H9 (cell line): ENCODE results near the gene BAG5. TPM values are rescaled to one million over a fixed set of nuclear protein-coding genes. Genes with fewer than 3 reads are reported as not detected.
A peak's percentile ranks its signal among the peaks of the same experiment; 100 is the strongest.

Source experiments
- DNase-seq: peaks from one replicate; pipeline ENCODE4 v3.0.0-alpha.2; 2017
- H2AFZ ChIP-seq: one replicate; pipeline ENCODE4 v1.6.1; 2013; ENCODE audit warnings: mild to moderate bottlenecking, low read length, control low read depth, moderate library complexity
- H2AK5ac ChIP-seq: 2 replicates; pipeline ENCODE4 v1.6.1; 2013; ENCODE audit warnings: low read length, control low read depth, mixed read lengths; ENCODE audit not compliant: insufficient read length
- H2BK120ac ChIP-seq: one replicate; pipeline ENCODE4 v1.6.1; 2013; ENCODE audit warnings: low read depth, mild to moderate bottlenecking, low read length, control low read depth, inconsistent platforms; ENCODE audit not compliant: poor library complexity, severe bottlenecking
- H2BK12ac ChIP-seq: 2 replicates; pipeline ENCODE4 v1.6.1; 2013; ENCODE audit warnings: low read length, control low read depth, mixed read lengths, low read depth; ENCODE audit not compliant: insufficient read length
- H2BK15ac ChIP-seq: 2 replicates; pipeline ENCODE4 v1.6.1; 2013; ENCODE audit warnings: low read depth, low read length, control low read depth
- H2BK20ac ChIP-seq: one replicate; pipeline ENCODE4 v1.6.1; 2013; ENCODE audit warnings: low read depth, mild to moderate bottlenecking, low read length, control low read depth, inconsistent platforms; ENCODE audit not compliant: poor library complexity, severe bottlenecking
- H2BK5ac ChIP-seq: 2 replicates; pipeline ENCODE4 v1.6.1; 2013; ENCODE audit warnings: low read length, control low read depth, mixed read lengths; ENCODE audit not compliant: insufficient read length
- H3K14ac ChIP-seq: 2 replicates; pipeline ENCODE4 v1.6.1; 2013; ENCODE audit warnings: low read length, control low read depth; ENCODE audit not compliant: insufficient read depth
- H3K18ac ChIP-seq: 2 replicates; pipeline ENCODE4 v1.6.1; 2013; ENCODE audit warnings: low read depth, mild to moderate bottlenecking, mixed read lengths, low read length, control low read depth; ENCODE audit not compliant: insufficient read length
- H3K23ac ChIP-seq: 2 replicates; pipeline ENCODE4 v1.6.1; 2013; ENCODE audit warnings: low read length, control low read depth, mixed read lengths, low read depth; ENCODE audit not compliant: insufficient read length
- H3K23me2 ChIP-seq: 2 replicates; pipeline ENCODE4 v1.6.1; 2013; ENCODE audit warnings: low read depth, mild to moderate bottlenecking, mixed read lengths, low read length, control low read depth; ENCODE audit not compliant: insufficient read length, poor library complexity, severe bottlenecking
- H3K27ac ChIP-seq: 2 replicates; pipeline ENCODE4 v1.5.1; 2013; ENCODE audit warnings: low read length, control low read depth, mixed read lengths, low read depth; ENCODE audit not compliant: insufficient read length
- H3K27me3 ChIP-seq: 2 replicates; pipeline ENCODE4 v1.6.1; 2013; ENCODE audit warnings: low read length, control low read depth, inconsistent platforms; ENCODE audit not compliant: insufficient read depth
- H3K4ac ChIP-seq: 2 replicates; pipeline ENCODE4 v1.6.1; 2013; ENCODE audit warnings: low read depth, mild to moderate bottlenecking, control low read depth, inconsistent platforms, low read length, moderate library complexity
- H3K4me1 ChIP-seq: 2 replicates; pipeline ENCODE4 v1.6.1; 2013; ENCODE audit warnings: low read length, control low read depth, inconsistent platforms; ENCODE audit not compliant: insufficient read depth
- H3K4me2 ChIP-seq: 2 replicates; pipeline ENCODE4 v1.6.1; 2013; ENCODE audit warnings: low read length, control low read depth, mixed read lengths; ENCODE audit not compliant: insufficient read length, insufficient read depth
- H3K56ac ChIP-seq: 2 replicates; pipeline ENCODE4 v1.6.1; 2013; ENCODE audit warnings: low read depth, mild to moderate bottlenecking, mixed read lengths, low read length, control low read depth; ENCODE audit not compliant: insufficient read length
- H3K79me1 ChIP-seq: 2 replicates; pipeline ENCODE4 v1.6.1; 2013; ENCODE audit warnings: low read depth, mild to moderate bottlenecking, moderate library complexity, low read length, control low read depth, inconsistent platforms; ENCODE audit not compliant: insufficient read depth, poor library complexity, severe bottlenecking
- H3K79me2 ChIP-seq: 2 replicates; pipeline ENCODE4 v1.6.1; 2013; ENCODE audit warnings: low read length, control low read depth, inconsistent platforms; ENCODE audit not compliant: insufficient read depth
- H3K9ac ChIP-seq: 2 replicates; pipeline ENCODE4 v1.6.1; 2013; ENCODE audit warnings: low read length, control low read depth, mixed read lengths; ENCODE audit not compliant: insufficient read length; ENCODE audit errors: extremely low read depth
- H3K9me3 ChIP-seq: one replicate; pipeline ENCODE4 v1.6.1; 2013; ENCODE audit warnings: low read depth, low read length, inconsistent platforms; ENCODE audit not compliant: control insufficient read depth
- H3T11ph ChIP-seq: one replicate; pipeline ENCODE4 v1.6.1; 2013; ENCODE audit warnings: mild to moderate bottlenecking, low read length, control low read depth, inconsistent platforms
- H4K20me1 ChIP-seq: one replicate; pipeline ENCODE4 v1.6.1; 2013; ENCODE audit not compliant: control insufficient read depth, insufficient read length, insufficient read depth
- H4K5ac ChIP-seq: 2 replicates; pipeline ENCODE4 v1.6.1; 2013; ENCODE audit warnings: low read depth, mild to moderate bottlenecking, mixed read lengths, low read length, control low read depth; ENCODE audit not compliant: insufficient read length
- H4K8ac ChIP-seq: replicated peaks from 2 replicates; pipeline ENCODE4 v1.6.1; 2013; ENCODE audit warnings: low read length, control low read depth, mixed read lengths, low read depth; ENCODE audit not compliant: insufficient read length
- H4K91ac ChIP-seq: 2 replicates; pipeline ENCODE4 v1.6.1; 2013; ENCODE audit warnings: low read depth, mild to moderate bottlenecking, moderate library complexity, mixed read lengths, low read length, control low read depth; ENCODE audit not compliant: insufficient read length
- H3K27ac Mint-ChIP-seq, 3 experiments: 2 replicates in 2 of 3; 3 replicates in 1 of 3; pipeline ENCODE4 v1.8.0; 2020 to 2021; ENCODE audit warnings: mixed read lengths in 3 of 3, mild to moderate bottlenecking in 1 of 3, moderate library complexity in 1 of 3
- H3K27me3 Mint-ChIP-seq: 2 replicates; pipeline ENCODE4 v1.8.0; 2021; ENCODE audit warnings: low read depth, mild to moderate bottlenecking, moderate library complexity, mixed read lengths
- H3K36me3 Mint-ChIP-seq, 3 experiments: 2 replicates in 2 of 3; 3 replicates in 1 of 3; pipeline ENCODE4 v1.8.0; 2020 to 2021; ENCODE audit warnings: low read depth in 3 of 3, mixed read lengths in 3 of 3; ENCODE audit not compliant: insufficient read depth in 1 of 3
- H3K4me1 Mint-ChIP-seq, 2 experiments: 2 replicates each; pipeline ENCODE4 v1.8.0; 2020; ENCODE audit warnings: mixed read lengths in 2 of 2
- H3K4me3 Mint-ChIP-seq, 2 experiments: 2 replicates in 1 of 2; 3 replicates in 1 of 2; pipeline ENCODE4 v1.8.0; 2020 to 2021; ENCODE audit warnings: mild to moderate bottlenecking in 2 of 2, mixed read lengths in 2 of 2, moderate library complexity in 1 of 2
- H3K9me3 Mint-ChIP-seq, 2 experiments: 2 replicates in 1 of 2; 3 replicates in 1 of 2; pipeline ENCODE4 v1.8.0; 2020; ENCODE audit warnings: mild to moderate bottlenecking in 2 of 2, mixed read lengths in 2 of 2, moderate library complexity in 1 of 2
- WGBS: extraction: QIAGEN DNeasy Blood & Tissue Kit; methylation state at CpG from one replicate; pipeline ENCODE4 v1.1.7; 2013; ENCODE audit warnings: missing lambda C conversion rate, low lambda C conversion rate, mixed read lengths; ENCODE audit not compliant: insufficient read length; ENCODE audit errors: extremely low coverage; 5-methylcytosine and 5-hydroxymethylcytosine counted together
- total RNA-seq: library from RNA; stranded (reverse); gene quantifications from 2 replicates; pipeline ENCODE4 v1.2.1, GENCODE V29; 2021
- TF ChIP-seq, protein P1 (sequence below): fragments of 200-600 bp; sonication (generic); conservative IDR thresholded peaks from 3 replicates; pipeline ENCODE4 v1.8.0; 2021; ENCODE audit warnings: antibody characterized with exemption, mild to moderate bottlenecking

Gene BAG5
- total RNA-seq, 1 experiment from 2014 or later: 38.0 TPM

DNA sequence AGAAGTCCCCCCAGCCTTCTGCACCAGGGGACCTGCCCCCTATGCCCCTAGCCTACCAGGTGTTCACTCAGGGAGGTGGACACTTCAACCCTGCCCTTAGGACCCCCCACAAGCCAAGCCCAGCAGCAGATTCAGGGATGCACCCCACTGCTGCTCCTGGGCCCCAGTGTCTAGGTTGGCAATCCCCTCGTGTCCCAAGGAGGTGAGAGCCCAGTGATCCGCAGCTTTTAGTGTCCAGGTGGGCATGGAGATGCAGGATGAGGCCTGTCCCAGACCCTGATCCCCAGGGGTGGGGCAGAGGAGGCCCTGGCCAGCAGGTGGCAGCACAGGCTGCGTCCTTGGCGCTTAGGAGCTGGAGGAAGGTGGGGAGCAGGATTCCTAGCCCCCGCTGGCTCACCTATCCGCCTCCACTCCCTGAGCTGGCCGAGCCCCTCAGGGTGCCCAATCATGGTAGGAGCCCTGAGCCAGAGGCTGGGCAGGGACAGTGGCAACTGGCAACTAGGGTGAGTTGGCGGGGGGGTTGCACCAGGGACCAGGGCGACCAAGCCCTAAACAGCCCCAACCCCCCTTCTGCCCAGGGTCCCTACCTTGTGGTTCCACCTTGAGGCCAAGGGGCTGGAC lies 43.9 kb downstream of the BAG5 start:
- peaks cover 3% of the 10 kb centered on the region for H4K20me1 ChIP-seq
- WGBS: no CpG with 5 or more reads among the region's 9 CpGs
- no peak overlapping the region for H3K23ac ChIP-seq
- peaks cover 9 to 15% (median 13%) of the 10 kb centered on the region in 3 experiments for H3K36me3 Mint-ChIP-seq
- H3K14ac ChIP-seq: no peak overlapping the region
- H3K4me1 ChIP-seq: no peaks in the 10 kb centered on the region
- H3K4ac ChIP-seq: no peak overlapping the region
- no peak overlapping the region for H2BK20ac ChIP-seq
- no peak overlapping the region for H2BK5ac ChIP-seq
- H2BK15ac ChIP-seq: no peak overlapping the region
- no peaks in the 10 kb centered on the region for H3K79me1 ChIP-seq
- H3K27me3 ChIP-seq: peaks cover 3% of the 10 kb centered on the region; the same call in 1 of the 2 replicates
- H2BK120ac ChIP-seq: no peak overlapping the region
- H3K27me3 Mint-ChIP-seq: peaks cover 4% of the 10 kb centered on the region
- no peak overlapping the region for H3K4me2 ChIP-seq
- no peak overlapping the region for H4K8ac ChIP-seq
- H3T11ph ChIP-seq: no peak overlapping the region
- H3K18ac ChIP-seq: no peak overlapping the region
- peak; percentile 84 for DNase-seq
- H4K91ac ChIP-seq: no peak overlapping the region
- H3K4me1 Mint-ChIP-seq: peaks cover 15 to 32% of the 10 kb centered on the region in 2 experiments
- TF ChIP-seq, protein P1, sequence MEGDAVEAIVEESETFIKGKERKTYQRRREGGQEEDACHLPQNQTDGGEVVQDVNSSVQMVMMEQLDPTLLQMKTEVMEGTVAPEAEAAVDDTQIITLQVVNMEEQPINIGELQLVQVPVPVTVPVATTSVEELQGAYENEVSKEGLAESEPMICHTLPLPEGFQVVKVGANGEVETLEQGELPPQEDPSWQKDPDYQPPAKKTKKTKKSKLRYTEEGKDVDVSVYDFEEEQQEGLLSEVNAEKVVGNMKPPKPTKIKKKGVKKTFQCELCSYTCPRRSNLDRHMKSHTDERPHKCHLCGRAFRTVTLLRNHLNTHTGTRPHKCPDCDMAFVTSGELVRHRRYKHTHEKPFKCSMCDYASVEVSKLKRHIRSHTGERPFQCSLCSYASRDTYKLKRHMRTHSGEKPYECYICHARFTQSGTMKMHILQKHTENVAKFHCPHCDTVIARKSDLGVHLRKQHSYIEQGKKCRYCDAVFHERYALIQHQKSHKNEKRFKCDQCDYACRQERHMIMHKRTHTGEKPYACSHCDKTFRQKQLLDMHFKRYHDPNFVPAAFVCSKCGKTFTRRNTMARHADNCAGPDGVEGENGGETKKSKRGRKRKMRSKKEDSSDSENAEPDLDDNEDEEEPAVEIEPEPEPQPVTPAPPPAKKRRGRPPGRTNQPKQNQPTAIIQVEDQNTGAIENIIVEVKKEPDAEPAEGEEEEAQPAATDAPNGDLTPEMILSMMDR: peak; percentile 96
- no peak overlapping the region for H3K9ac ChIP-seq
- no peak overlapping the region for H3K56ac ChIP-seq
- peaks cover under 1% of the 10 kb centered on the region in 2 experiments; a peak in 2 of 5 replicates for H3K9me3 Mint-ChIP-seq
- no peak overlapping the region for H2BK12ac ChIP-seq
- peak overlapping the region in 1 of 2 experiments; percentile 66; a peak in 3 of 5 replicates for H3K4me3 Mint-ChIP-seq
- no peaks in the 10 kb centered on the region for H3K79me2 ChIP-seq
- no peak overlapping the region for H4K5ac ChIP-seq
- no peak overlapping the region for H2AFZ ChIP-seq
- H3K9me3 ChIP-seq: no peaks in the 10 kb centered on the region
- H2AK5ac ChIP-seq: no peak overlapping the region
- H3K23me2 ChIP-seq: peaks cover 12% of the 10 kb centered on the region
- H3K27ac ChIP-seq: no peak overlapping the region
- H3K27ac Mint-ChIP-seq: peak overlapping the region in 1 of 3 experiments; percentile 91; a peak in 1 of 7 replicates
